ENCODE results near the gene CDH4.

Gene CDH4

DNA sequence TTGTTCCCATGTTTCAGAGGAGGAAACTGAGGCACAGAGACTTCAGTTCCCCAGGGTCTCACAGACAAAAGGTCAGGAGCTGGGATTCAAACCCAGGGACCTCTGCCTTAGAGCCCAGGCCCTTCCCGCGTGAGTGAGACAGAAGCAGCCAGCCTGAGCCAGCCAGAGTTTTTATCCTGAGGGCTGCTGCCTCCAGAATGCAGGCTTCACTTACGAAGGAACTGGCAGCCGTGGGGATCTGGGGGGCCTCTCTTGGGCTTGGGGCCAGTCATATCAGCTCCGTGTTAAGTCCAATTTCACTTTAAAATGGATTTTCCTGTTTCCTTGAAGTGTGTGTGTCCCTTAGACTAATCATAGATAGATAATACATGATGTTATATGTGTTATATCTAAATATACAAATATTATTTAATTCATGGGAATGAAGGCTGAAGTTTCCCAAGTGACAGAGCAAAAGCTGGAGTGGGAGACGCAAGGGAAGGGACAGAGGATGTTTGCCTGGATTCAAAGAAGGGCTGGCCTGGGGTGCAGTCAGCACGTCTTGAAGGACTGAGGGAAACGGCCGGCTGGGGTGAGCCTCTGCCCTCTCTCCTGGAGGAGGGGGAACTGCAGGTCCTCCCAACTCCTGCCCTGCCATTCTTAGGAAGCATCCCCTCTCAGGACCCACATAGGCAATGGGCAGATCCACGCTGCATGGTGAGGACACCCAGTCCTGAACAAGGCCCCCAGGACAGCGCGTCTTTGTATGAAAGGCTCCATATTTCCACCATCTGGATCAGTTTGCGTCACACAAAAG, 320.1 kb downstream of the CDH4 start:
- no peak for DNase-seq

DNA sequence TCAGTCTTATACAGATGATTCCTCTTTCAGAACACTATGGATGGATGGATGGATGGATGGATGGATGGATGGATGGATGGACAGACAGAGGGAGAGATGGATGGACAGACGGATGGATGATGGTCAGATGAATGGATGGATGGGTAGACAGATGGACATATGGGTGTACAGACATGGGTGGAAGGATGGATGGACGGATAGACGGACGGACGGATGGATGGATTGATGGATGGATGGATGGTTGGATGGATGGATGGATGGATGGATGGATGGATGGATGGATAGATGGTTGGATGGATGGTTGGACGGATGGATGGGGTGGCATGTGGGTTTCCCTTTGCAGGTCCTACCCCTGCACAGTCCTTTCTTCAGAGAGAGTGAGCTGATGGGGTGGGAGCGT, 320.7 kb downstream of the CDH4 start:
- DNase-seq: no peak

DNA sequence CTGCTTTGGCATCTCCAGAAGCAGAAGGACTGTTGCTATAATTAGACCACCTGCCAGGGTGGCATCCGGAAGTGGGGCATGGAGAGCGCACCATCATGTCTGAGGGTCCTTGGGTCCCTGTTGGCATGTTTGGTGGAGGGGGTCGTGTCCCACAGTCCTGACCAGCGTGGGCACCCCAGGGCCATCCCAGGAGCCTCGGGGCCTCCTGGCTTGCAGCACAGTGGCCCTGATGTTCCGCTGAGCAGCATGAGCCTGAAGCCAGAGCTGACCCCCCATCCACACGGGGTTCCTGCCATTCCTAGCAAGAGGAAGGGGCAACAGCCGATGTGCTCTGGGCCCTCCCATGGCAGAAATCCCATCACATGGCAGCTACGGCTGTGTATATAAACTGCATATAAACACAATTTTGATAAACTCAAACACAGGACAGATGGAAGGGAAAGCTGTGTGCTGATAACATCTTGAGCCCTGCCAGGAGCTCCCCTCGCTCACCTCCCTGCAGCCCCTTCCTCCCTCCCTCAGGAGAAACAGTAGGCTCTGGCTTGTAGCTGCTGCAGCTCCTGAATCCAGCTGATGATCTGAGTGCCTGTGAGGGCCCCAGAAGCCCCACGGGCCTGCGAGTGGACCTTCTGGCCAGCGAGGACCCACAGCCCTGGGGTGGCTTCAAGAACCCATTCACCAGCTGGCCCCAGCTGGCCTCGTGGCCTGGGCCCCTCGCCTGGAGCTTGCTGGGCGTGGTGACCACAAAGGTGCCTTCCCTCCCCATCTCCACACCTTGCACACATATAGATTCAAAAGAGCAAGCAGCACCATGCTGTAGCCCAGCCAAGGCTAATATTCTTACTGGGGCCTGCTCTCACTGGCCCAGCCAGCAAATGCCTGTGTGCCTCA, 321.6 kb downstream of the CDH4 start:
- DNase-seq: no peak

- DNase-seq: no peak
Observed at GRCh38 chr20:61575151-61575937, 323.3 kb downstream of the CDH4 start.

DNA sequence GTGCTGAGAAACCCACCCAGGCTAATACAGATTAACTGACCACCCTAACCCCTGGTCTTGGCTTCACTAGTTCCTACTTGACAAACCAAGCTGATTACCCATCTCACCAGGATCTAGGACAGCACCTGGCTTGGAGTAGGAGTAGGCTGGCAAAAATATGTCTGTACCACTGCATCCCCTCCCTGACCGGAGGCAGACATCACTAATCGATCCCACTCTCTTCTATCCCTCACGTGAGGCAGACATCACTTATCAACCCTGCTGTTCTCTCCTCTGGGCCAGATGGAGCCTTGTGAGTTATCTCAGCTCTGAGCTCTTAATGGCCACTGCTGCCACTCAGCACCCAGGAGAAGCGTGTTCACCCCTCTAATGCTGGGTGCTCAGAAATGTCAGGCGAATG, 324.3 kb downstream of the CDH4 start:
- DNase-seq: no peak

- DNase-seq: no peak
Observed at GRCh38 chr20:61577065-61577464, 325.0 kb downstream of the CDH4 start.

GRCh38 chr20:61579908-61580307, 327.8 kb downstream of the CDH4 start:
- no peak for DNase-seq

DNA sequence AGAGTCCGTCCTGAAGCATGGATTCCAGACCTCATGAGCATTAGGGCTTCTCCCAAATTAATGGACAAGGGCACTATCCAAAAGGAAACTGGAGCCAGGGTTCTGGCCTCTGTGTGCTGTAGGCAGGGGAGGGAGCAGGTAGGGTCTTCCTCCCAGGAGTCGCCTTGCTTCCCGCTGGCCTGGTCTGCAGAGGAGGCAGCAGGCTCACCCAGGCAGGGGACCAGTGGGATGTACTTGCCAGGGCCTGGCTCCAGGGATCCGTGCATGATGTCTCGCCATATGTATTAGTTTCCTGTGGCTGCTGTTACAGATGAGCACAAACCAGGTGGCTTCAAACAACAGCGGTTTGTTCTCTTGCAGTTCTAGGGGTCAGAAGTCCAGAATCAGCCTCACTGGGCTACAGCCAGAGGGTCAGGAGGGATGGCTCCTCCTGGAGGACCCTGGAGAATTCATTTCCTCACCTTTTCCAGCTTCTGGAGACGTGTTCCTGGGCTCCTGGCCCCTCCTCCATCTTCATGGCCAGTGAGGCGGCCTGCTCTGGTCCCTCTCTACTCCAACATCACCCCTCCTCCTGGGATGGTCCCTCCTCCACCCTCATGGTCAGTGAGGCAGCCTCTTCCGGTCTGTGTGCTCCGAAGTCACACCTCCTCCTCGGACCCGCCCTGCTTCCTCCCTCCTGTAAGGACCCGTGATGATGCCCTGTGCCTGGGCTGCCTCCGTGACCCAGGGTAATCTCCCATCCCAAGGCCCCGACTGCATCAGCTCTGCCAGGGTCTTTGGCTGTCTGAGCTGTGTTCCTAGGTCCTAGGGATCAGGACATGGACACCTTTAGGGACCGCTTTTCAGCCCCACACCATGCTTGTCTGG, 329.1 kb downstream of the CDH4 start:
- DNase-seq: no peak

GRCh38 chr20:61581825-61582188, 329.7 kb downstream of the CDH4 start:
- no peak for DNase-seq

DNA sequence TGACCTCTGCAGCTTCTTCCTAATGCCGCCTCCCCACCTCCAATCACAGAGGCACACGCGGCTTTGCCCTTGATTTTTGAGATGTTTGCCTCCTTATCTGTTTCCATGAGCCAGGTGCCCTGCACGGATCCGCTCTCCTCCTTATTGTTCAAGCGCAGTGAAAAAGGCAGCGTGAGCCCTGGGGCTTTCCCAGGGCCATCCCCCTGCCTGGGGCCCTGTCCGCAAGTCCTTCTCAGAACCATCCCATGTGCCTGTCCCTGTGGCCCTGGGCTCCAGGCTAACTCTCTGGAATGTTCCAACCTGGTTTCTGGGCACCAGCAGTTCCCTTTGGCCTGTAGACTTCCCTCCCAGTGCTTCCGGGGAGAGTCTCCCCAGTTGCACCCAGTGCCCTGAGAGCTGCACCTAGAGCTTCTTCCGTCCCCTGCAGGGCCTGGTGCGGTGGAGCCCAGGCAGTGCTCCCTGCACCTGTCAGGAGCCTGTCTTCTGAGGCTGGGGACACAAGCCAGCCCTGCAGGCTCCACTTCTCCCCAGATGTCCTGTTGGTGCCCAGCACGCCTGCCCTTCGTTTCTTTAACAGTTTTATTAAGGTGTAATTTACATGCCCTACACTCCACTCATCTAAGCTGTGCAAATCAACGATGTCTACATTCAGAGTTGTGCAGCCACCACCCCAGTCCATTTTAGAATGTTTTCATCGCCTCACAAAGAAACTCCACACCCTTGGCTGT, 330.3 kb downstream of the CDH4 start:
- no peak for DNase-seq

DNA sequence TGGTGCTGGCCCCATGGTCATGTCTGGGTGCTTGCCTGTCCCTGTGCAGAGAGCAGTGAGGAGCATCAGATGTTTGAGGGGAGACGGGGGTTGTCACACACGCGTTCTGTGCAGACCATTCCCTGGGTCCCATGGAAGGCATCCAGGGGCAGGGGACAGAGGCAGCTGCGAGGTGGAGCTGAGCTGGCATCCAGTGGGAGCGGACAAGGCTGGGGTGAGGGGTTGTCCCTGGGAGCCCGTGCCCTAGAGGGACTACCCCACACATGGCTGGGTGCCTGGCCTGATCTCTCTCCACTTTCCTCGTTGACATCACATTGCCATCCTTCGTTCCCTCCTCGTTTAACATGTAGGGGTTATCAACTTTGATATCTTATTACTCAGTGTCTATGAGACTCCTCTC, 331.3 kb downstream of the CDH4 start:
- no peak for DNase-seq

- no peak for DNase-seq
Observed at GRCh38 chr20:61584851-61585250, 332.8 kb downstream of the CDH4 start.

DNA sequence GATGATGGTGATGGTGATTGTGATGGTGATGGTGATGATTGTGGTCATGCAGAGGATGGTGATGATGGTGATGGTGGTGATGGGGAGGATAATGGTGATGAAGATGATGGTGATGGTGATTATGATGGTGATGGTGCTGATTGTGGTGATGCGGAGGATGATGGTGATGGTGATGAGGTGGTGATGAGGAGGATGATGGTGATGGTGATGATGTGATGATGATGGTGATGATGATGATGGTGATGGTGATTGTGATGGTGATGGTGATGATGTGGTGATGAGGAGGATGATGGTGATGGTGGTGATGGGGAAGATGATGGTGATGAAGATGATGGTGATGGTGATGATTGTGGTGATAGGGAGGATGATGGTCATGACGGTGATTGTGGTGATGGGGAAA, 333.7 kb downstream of the CDH4 start:
- no peak for DNase-seq

DNA sequence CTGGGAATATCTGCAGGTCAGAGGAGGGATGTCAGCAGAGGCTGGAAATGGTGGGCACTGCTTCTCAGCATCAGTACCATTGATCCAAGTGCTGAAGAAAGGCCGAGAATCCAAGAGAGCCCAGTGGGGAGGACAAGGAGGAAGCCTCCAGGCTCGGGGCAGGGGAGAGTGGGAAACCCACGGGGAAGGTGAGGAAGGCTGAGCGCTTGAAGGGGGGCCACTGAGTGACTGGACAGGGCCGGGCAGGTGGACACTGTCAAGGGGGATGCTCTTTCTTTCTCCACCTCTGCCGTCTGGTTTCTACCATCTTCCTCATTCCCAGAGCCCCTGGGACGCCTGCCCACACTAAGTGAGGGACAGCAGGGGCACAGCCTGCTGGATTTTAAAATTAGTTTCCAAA, 335.0 kb downstream of the CDH4 start:
- no peak for DNase-seq

- no peak for DNase-seq
Observed at GRCh38 chr20:61587681-61588289, 335.7 kb downstream of the CDH4 start.

DNA sequence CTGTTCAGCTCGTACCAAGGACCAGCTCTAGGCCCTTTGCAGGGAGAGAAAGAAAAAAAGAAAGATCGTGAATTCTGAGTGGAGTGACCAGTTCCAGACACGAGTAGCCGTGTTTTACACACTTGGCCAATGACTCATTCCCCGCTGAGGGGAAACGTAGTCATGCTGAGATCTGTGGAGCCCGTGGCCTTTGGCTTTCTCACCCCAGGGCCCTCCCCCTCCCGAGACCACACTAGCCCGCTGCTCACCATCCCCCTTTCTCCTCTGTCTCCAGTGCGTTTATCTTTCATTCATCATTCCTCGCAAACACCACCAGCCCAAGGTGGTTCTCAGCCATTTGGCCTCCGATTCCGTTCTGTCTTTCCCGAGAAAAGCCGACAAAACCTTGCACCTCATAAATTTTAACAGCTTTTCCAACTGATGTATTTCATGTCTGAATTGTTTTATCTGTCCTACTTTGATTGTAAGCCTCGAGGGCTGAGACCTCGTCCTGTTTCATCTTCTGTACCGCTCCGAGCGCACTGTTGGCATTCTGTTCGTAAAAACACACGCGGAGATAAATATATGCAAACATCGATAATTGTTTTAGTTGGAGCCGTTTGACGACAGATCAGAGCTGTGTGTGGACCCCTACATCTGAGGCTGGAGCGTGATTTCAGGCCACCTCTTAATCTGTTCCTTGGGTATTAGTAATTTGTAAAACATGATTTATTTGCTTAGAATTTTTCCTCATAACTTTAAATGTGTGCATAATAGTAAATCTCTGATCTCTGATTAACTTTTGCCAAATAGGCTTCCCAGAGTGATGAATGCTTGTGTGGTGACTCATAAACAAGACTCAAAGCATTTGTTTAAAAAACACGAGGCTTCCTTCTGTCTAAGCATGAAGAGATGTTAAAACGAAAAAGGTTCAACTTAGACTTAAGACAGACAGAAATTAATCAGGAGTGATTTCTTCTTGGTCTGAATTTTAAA, 336.6 kb downstream of the CDH4 start:
- no peak for DNase-seq

GRCh38 chr20:61590236-61590635, 338.2 kb downstream of the CDH4 start:
- DNase-seq: no peak

DNA sequence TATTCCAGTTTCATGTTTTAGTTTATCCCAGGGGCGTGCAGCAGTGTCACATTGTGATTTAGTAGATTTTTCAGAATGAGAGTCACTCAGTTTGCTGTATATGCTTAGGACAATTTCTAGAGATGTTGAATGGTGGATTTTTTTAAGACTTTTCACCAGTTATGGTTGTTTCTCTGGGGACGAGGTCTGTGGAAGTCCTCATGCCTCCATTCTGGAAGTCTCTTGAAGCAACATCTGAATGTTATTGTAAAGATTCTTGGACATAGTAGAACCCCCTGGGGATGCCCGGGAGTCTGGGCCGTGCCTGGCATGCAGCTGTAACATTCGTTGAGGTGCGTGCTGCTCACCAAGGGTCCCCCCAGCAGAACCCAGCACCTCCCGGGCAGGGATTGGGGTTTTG, 341.5 kb downstream of the CDH4 start:
- no peak for DNase-seq

GRCh38 chr20:61594198-61594597, 342.1 kb downstream of the CDH4 start:
- no peak for DNase-seq

DNA sequence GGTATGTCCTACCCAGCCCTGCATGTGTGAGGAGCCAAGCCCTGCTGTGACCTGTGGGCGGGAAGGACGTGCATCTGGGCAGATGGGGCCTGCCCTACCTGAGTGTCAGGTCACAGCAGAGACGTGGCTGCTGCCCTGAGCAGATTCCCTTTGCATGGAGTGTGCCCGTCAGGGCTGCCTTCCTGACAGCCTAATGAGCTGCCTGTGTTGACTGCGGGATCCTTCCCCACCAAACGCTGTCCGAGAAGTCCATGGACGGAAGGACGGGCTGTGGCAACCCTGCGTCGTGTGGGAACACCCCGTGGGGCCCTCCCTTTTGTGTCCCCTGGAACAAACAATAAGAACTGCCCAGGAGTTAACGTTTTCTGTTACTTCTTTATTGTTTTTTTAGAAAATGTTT, 343.2 kb downstream of the CDH4 start:
- DNase-seq: no peak

Measured in NCI-H2029 (cell line).